ENCODE measurements around the gene ZCCHC7. TPM values are rescaled to one million over a fixed set of nuclear protein-coding genes. Genes with fewer than 3 reads are reported as not detected.

ZCCHC7 gene
- total RNA-seq, 1 donor: 25.0 TPM

DNA sequence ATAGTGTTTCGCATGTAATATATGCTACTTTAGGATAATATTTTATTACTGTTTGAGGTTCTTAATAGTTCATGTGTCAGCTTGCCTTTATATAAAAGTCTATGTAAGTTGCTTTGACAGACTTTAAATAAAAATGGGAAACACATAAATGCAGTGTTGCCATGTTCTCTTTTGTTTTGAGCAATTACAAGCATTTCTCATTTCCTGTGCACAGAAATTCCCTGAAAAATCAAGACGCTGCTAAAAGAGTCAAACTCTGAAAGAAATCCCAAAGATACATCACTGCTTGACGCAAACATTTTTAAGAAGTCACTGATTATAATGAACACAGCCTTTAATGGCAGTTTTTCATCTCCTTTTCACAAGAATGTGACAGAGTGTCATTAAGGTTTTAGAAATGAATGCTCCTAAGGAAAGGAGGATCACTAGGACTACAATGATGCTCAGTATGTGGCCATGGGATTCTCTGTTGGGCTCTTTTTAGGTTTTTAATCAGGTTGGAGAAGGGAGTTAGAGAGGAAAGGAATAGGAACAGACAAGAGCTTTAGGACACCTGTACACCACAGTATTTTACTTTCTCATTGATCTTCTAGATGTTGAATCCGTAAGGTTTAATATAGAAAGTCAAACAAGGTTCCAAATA, 29.4 kb downstream of the ZCCHC7 start:
- no peak for DNase-seq (ENCODE audit: low read depth)
- TF ChIP-seq, protein P1, sequence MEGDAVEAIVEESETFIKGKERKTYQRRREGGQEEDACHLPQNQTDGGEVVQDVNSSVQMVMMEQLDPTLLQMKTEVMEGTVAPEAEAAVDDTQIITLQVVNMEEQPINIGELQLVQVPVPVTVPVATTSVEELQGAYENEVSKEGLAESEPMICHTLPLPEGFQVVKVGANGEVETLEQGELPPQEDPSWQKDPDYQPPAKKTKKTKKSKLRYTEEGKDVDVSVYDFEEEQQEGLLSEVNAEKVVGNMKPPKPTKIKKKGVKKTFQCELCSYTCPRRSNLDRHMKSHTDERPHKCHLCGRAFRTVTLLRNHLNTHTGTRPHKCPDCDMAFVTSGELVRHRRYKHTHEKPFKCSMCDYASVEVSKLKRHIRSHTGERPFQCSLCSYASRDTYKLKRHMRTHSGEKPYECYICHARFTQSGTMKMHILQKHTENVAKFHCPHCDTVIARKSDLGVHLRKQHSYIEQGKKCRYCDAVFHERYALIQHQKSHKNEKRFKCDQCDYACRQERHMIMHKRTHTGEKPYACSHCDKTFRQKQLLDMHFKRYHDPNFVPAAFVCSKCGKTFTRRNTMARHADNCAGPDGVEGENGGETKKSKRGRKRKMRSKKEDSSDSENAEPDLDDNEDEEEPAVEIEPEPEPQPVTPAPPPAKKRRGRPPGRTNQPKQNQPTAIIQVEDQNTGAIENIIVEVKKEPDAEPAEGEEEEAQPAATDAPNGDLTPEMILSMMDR (IDR thresholded peaks at IDR 0.05; ENCODE audit: insufficient read depth, low read depth, low read length): no peak
- no peak overlapping the region for H3K4me3 ChIP-seq (ENCODE audit: low read depth, low read length)

- no peak overlapping the region for H3K4me3 ChIP-seq (ENCODE audit: low read depth, low read length)
- no peak for DNase-seq (ENCODE audit: low read depth)
- TF ChIP-seq, protein P1 (IDR thresholded peaks at IDR 0.05; ENCODE audit: insufficient read depth, low read depth, low read length): no peak
Observed at GRCh38 chr9:37150415-37150814, 30.0 kb downstream of the ZCCHC7 start.

- no peak for DNase-seq (ENCODE audit: low read depth)
- TF ChIP-seq, protein P1 (IDR thresholded peaks at IDR 0.05; ENCODE audit: insufficient read depth, low read depth, low read length): no peak
- no peak overlapping the region for H3K4me3 ChIP-seq (ENCODE audit: low read depth, low read length)
Observed at GRCh38 chr9:37151812-37152211, 31.4 kb downstream of the ZCCHC7 start.

DNA sequence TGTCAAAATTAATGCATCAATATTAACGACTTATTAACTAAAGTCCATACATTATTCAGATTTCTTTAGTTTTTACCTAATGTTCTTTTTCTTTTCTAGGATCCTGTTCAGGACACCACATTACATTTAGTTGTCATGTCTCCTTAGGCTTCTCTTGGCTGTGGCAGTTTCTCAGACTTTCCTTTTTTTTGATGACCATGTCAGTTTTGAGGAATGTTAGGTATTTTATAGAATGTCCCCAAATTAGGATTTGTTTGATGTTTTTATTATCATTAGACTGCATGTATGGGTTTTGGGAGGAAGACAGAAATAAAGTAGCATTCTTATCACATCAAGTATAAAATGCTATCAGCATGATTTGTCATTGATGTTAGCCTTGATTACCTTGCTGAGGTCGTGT, 32.0 kb downstream of the ZCCHC7 start:
- TF ChIP-seq, protein P1 (IDR thresholded peaks at IDR 0.05; ENCODE audit: insufficient read depth, low read depth, low read length): no peak
- DNase-seq (ENCODE audit: low read depth): no peak
- no peak overlapping the region for H3K4me3 ChIP-seq (ENCODE audit: low read depth, low read length)

DNA sequence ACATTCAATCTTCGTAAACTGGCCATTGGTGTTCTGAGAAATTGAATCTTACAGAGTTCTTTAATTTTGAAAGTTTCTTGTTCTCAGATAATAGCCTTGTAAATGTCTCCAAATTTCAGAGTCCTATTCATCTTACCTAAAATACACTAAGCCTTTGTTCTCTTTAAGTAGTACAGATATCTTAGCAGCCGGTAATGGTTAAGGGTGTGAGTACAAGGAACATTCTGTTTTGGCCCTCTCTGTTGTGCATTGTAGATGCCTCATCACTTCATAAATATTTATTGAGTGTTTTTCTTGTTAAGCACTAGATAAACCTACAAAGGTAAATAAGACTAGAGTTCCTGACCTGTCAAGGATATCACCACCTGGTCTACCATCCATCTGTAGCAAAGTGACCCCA, 35.2 kb downstream of the ZCCHC7 start:
- TF ChIP-seq, protein P1 (IDR thresholded peaks at IDR 0.05; ENCODE audit: insufficient read depth, low read depth, low read length): no peak
- DNase-seq (ENCODE audit: low read depth): no peak
- H3K4me3 ChIP-seq (ENCODE audit: low read depth, low read length): no peak overlapping the region

- H3K4me3 ChIP-seq (ENCODE audit: low read depth, low read length): no peak overlapping the region
- TF ChIP-seq, protein P1 (IDR thresholded peaks at IDR 0.05; ENCODE audit: insufficient read depth, low read depth, low read length): no peak
- DNase-seq (ENCODE audit: low read depth): no peak
Observed at GRCh38 chr9:37156205-37156604, 35.8 kb downstream of the ZCCHC7 start.

Data from fibroblast of villous mesenchyme (primary cell).